Common myeloid progenitor, CD34-positive (primary cell): ENCODE data around the gene FBXO11.
"Not testable (repeated sequence)": the region's sequence is repeated elsewhere in the genome, so short reads cannot be mapped to it uniquely, and the experiment has no call there.

Source experiments
- CTCF ChIA-PET: fragments of 350-600 bp; sonication (Branson Sonifier 250); formaldehyde crosslinking; loops from one replicate; lab custom pipeline; 2021; ENCODE audit warnings: antibody characterized with exemption; lab: Charles Lee
- POLR2A ChIA-PET: fragments of 350-600 bp; sonication (Branson Sonifier 250); formaldehyde crosslinking; loops from one replicate; lab custom pipeline; 2021; ENCODE audit warnings: antibody characterized with exemption; lab: Charles Lee
- DNase-seq, 3 donors: peaks; one replicate each; pipeline versions ENCODE4 v3.0.0 to v3.0.0-alpha.2; 2013
- H3K27ac ChIP-seq, 2 experiments: 1 replicate in 1 of 2; 2 replicates in 1 of 2; pipeline ENCODE4 v1.7.0; 2013; ENCODE audit warnings: inconsistent platforms in 2 of 2, low read length in 2 of 2, mild to moderate bottlenecking in 2 of 2, low read depth in 1 of 2, moderate library complexity in 1 of 2; ENCODE audit not compliant: severe bottlenecking in 2 of 2, insufficient read depth in 1 of 2, poor library complexity in 1 of 2
- H3K27me3 ChIP-seq, 5 experiments: replicated peaks in 2 of 5; 1 replicate in 3 of 5; 2 replicates in 2 of 5; pipeline versions ENCODE4 v1.6.1 to v1.7.0; 2013; ENCODE audit warnings: low read length in 4 of 5, mild to moderate bottlenecking in 2 of 5, moderate library complexity in 2 of 5, inconsistent platforms in 1 of 5; ENCODE audit not compliant: insufficient read depth in 5 of 5, control insufficient read depth in 4 of 5
- H3K36me3 ChIP-seq, 4 experiments: 1 replicate in 2 of 4; 2 replicates in 2 of 4; pipeline versions ENCODE4 v1.6.1 to v1.7.0; 2013; ENCODE audit warnings: low read length in 3 of 4, control low read depth in 1 of 4, mild to moderate bottlenecking in 1 of 4; ENCODE audit not compliant: control insufficient read depth in 4 of 4, insufficient read depth in 4 of 4
- H3K4me1 ChIP-seq, 4 experiments: 1 replicate in 3 of 4; 2 replicates in 1 of 4; pipeline versions ENCODE4 v1.6.1 to v1.7.1; 2013; ENCODE audit warnings: low read length in 3 of 4, mild to moderate bottlenecking in 3 of 4, control low read depth in 1 of 4, inconsistent platforms in 1 of 4, moderate library complexity in 1 of 4; ENCODE audit not compliant: control insufficient read depth in 4 of 4, insufficient read depth in 4 of 4; ENCODE audit errors: control extremely low read depth in 1 of 4
- H3K4me3 ChIP-seq, 7 experiments: 1 replicate in 4 of 7; 2 replicates in 3 of 7; pipeline versions ENCODE4 v1.5.1 to v1.7.0; 2013; ENCODE audit warnings: mild to moderate bottlenecking in 7 of 7, low read length in 6 of 7, moderate library complexity in 6 of 7, inconsistent platforms in 2 of 7, low read depth in 2 of 7, control low read depth in 1 of 7; ENCODE audit not compliant: insufficient read depth in 4 of 7, control insufficient read depth in 1 of 7; ENCODE audit errors: extremely low read depth in 1 of 7
- H3K9me3 ChIP-seq, 5 experiments: 1 replicate in 4 of 5; 2 replicates in 1 of 5; pipeline versions ENCODE4 v1.6.1 to v1.7.1; 2013; ENCODE audit warnings: low read length in 4 of 5, mild to moderate bottlenecking in 2 of 5, inconsistent platforms in 1 of 5, low read depth in 1 of 5, moderate library complexity in 1 of 5; ENCODE audit not compliant: control insufficient read depth in 4 of 5, insufficient read depth in 2 of 5; ENCODE audit errors: control extremely low read depth in 1 of 5
- WGBS: methylation state at CpG from one replicate; pipeline ENCODE4 v1.1.5; 2013; ENCODE audit not compliant: insufficient coverage; 5-methylcytosine and 5-hydroxymethylcytosine counted together

FBXO11 gene

DNA sequence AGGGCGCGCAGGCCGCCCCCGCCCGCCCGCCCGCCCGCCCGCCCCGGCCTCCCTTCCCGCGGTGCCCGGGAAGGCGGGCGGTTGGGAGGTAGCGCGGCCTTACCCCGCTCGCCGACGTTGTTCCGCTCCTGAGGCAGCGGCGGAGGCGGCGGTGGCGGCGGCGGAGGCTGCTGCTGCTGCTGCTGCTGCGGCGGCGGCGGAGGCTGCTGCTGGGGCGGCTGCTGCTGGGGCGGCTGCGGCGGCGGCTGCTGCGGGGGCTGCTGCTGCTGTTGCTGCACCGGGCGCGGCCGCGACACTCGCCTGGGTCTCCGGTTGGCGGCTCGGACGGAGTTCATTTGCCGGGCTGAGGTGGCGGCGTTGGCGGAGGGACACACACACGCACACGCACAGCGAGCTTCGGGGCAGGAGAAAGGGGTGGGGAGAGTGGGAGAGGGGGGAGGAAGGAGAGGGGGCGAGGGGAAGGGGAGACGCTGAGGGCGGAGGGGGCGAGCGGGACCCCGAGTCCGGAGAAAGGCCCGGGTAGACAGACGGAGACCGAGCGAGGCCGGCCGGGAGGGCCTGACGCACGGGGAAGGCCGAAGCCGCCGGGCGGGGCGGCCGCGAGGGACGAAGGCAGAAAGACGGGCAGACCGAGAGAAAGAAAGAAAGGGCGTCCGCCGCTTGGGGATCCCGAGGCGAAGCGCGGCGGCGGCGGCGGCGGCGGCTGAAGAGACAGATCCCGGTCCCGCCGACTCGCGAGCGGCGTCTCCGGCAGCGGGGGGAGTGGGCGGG is 727 bp downstream of the FBXO11 start:
- Histone ChIP-seq H3K27me3 (no peaks in the 10 kb centered on the region), H3K27ac (peak overlapping the region; percentile 91 to 97), H3K9me3 (no peaks in the 10 kb centered on the region), H3K4me3 (peak overlapping the region; percentile 75 to 99 (median 93)), H3K4me1 (peaks cover 5 to 29% (median 19%) of the 10 kb centered on the region in 4 experiments), H3K36me3 (no peaks in the 10 kb centered on the region)
- WGBS, result 0% methylated on average over 49 of the region's 105 CpGs
- CTCF ChIA-PET, result interaction anchor here (0.6 kb wide), 1 partner anchor 48 kb away, joined by 3 read pairs; no protein-coding TSS in a partner anchor
- peak; percentile 65 to 82 (median 75) for DNase-seq
- POLR2A ChIA-PET, result no interaction called here

DNA sequence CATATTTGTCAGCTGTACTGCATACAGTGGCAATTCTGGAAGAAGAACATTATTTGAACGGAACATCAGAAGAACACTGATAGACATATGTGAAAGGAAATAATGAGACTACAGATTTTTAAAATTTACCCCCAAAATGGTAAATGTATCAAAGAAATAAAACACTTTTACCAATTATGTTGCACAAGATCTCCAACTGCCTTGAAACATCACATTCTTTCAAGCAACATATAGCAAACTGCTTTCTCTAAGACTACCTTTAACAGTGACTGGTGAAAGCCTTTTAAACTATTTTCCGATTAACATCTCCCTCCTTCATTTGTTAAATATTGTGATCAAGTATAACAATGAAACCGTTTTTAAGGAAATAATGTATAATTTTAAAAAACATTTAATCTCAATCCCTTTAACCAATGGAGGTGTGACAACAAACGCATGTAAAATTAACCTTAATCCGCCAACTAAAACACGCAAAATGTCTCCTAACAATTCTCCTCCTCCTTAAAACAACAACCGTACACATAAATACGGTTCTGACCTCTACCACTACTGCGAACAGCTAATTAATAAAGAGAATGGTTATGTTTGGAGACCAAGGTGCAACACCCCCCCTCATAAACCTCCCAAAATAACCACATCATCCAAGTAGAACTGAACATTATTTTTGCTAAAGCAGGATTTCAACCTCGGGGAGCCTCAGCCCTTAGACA is 2.4 kb downstream of the FBXO11 start:
- Histone ChIP-seq H3K4me3 (peak overlapping the region; percentile 75 to 99 (median 93)), H3K27me3 (no peaks in the 10 kb centered on the region), H3K36me3 (no peaks in the 10 kb centered on the region), H3K9me3 (no peaks in the 10 kb centered on the region), H3K4me1 (peaks cover 11 to 37% (median 25%) of the 10 kb centered on the region in 4 experiments), H3K27ac (peak overlapping the region; percentile 87 to 94)
- 0% methylated on average over 1 of the region's 10 CpGs for WGBS
- ChIA-PET CTCF (interaction anchor here (0.8 to 1.4 kb wide), 3 partner anchors 41 to 203 kb away, joined by 3 to 5 read pairs (median 4); no protein-coding TSS in a partner anchor), POLR2A (no interaction called here)
- no peak for DNase-seq

- Histone ChIP-seq H3K27ac (peak overlapping the region in 1 of 2 experiments; percentile 94), H3K4me1 (peaks cover 16 to 46% (median 32%) of the 10 kb centered on the region in 4 experiments)
- H3K36me3 ChIP-seq, DNase-seq, H3K9me3 ChIP-seq, H3K4me3 ChIP-seq, H3K27me3 ChIP-seq: not testable (repeated sequence)
- POLR2A ChIA-PET, result interaction anchor here (1.7 kb wide), 1 partner anchor 31 kb away, joined by 6 read pairs; no protein-coding TSS in a partner anchor
- CTCF ChIA-PET, result interaction anchor here (0.5 to 1.7 kb wide), 6 partner anchors 10 to 422 kb away, joined by 3 to 7 read pairs (median 3); no protein-coding TSS in a partner anchor
- 98% methylated on average over 13 of the region's 13 CpGs for WGBS
Observed at GRCh38 chr2:47901892-47902291, 4.4 kb downstream of the FBXO11 start.

GRCh38 chr2:47900857-47901256 is 5.4 kb downstream of the FBXO11 start:
- POLR2A ChIA-PET, result interaction anchor here (0.6 to 1.7 kb wide), 3 partner anchors 11 to 116 kb away, joined by 3 to 6 read pairs (median 5); no protein-coding TSS in a partner anchor
- Histone ChIP-seq H3K9me3 (no peaks in the 10 kb centered on the region), H3K27me3 (no peaks in the 10 kb centered on the region), H3K36me3 (peaks cover 0 to 6% (median 2%) of the 10 kb centered on the region in 4 experiments), H3K4me3 (no peak overlapping the region), H3K4me1 (peaks cover 16 to 52% (median 32%) of the 10 kb centered on the region in 4 experiments), H3K27ac (no peak overlapping the region)
- DNase-seq, result no peak
- no CpG with 5 or more reads among the region's 10 CpGs for WGBS
- CTCF ChIA-PET, result interaction anchor here (1.0 to 1.7 kb wide), 2 partner anchors 42 kb away, joined by 3 to 7 read pairs; no protein-coding TSS in a partner anchor

GRCh38 chr2:47899915-47900816 is 6.1 kb downstream of the FBXO11 start:
- Histone ChIP-seq H3K4me1 (peaks cover 16 to 56% (median 32%) of the 10 kb centered on the region in 4 experiments), H3K27ac (peak overlapping the region in 1 of 2 experiments; percentile 50), H3K4me3 (no peak overlapping the region), H3K9me3 (no peaks in the 10 kb centered on the region), H3K36me3 (peaks cover 0 to 6% (median 2%) of the 10 kb centered on the region in 4 experiments), H3K27me3 (no peaks in the 10 kb centered on the region)
- WGBS, result 87% methylated on average over 6 of the region's 25 CpGs
- no peak for DNase-seq
- ChIA-PET POLR2A (interaction anchor here (0.6 kb wide), 1 partner anchor 10 kb away, joined by 5 read pairs; no protein-coding TSS in a partner anchor), CTCF (interaction anchor here (0.9 to 1.6 kb wide), 5 partner anchors 11 to 206 kb away, joined by 3 to 5 read pairs (median 3); no protein-coding TSS in a partner anchor)
